ENCODE results near the gene TOMM34. TPM values are rescaled to one million over a fixed set of nuclear protein-coding genes. Genes with fewer than 3 reads are reported as not detected.

Gene TOMM34
- total RNA-seq, 1 experiment from 2014 or later: 35.9 TPM

DNA sequence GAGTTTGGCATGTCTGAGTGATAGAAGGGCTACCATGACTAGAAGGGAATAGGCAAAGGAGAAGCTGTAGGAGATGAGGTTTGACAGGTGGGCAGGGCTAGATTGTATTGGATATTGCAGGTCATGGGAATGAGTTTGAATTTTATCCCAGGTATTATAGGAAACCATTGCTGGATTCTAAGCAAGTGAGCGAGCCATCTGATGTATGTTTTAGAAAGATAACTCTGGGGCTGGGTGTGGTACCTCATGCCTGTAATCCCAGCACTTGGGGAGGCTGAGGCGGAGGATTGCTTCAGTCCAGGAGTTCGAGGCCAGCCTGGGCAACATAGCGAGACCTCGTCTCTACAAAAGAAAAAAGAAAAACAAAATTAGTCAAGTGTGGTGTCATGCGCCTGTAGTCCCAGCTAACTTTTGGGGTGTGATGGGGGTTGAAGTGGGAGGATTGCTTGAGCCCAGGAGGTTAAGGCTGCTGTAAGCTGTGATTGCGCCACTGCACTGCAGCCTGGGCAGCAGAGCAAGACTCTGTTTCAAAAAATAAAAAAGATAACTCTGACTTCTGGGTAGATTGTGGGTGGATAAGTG, 23.0 kb upstream of the TOMM34 start (continued):
- TF ChIP-seq, protein P1, sequence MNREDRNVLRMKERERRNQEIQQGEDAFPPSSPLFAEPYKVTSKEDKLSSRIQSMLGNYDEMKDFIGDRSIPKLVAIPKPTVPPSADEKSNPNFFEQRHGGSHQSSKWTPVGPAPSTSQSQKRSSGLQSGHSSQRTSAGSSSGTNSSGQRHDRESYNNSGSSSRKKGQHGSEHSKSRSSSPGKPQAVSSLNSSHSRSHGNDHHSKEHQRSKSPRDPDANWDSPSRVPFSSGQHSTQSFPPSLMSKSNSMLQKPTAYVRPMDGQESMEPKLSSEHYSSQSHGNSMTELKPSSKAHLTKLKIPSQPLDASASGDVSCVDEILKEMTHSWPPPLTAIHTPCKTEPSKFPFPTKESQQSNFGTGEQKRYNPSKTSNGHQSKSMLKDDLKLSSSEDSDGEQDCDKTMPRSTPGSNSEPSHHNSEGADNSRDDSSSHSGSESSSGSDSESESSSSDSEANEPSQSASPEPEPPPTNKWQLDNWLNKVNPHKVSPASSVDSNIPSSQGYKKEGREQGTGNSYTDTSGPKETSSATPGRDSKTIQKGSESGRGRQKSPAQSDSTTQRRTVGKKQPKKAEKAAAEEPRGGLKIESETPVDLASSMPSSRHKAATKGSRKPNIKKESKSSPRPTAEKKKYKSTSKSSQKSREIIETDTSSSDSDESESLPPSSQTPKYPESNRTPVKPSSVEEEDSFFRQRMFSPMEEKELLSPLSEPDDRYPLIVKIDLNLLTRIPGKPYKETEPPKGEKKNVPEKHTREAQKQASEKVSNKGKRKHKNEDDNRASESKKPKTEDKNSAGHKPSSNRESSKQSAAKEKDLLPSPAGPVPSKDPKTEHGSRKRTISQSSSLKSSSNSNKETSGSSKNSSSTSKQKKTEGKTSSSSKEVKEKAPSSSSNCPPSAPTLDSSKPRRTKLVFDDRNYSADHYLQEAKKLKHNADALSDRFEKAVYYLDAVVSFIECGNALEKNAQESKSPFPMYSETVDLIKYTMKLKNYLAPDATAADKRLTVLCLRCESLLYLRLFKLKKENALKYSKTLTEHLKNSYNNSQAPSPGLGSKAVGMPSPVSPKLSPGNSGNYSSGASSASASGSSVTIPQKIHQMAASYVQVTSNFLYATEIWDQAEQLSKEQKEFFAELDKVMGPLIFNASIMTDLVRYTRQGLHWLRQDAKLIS (CRISPR knock-in tag; IDR thresholded peaks at IDR 0.05; ENCODE audit: borderline replicate concordance): no peak
- no peak for TF ChIP-seq NR3C1 (CRISPR knock-in tag; conservative IDR thresholded peaks at IDR 0.05; ENCODE audit: low read depth)
- TF ChIP-seq FOXK1 (CRISPR knock-in tag; IDR thresholded peaks at IDR 0.05): no peak
- TF ChIP-seq, protein P2, sequence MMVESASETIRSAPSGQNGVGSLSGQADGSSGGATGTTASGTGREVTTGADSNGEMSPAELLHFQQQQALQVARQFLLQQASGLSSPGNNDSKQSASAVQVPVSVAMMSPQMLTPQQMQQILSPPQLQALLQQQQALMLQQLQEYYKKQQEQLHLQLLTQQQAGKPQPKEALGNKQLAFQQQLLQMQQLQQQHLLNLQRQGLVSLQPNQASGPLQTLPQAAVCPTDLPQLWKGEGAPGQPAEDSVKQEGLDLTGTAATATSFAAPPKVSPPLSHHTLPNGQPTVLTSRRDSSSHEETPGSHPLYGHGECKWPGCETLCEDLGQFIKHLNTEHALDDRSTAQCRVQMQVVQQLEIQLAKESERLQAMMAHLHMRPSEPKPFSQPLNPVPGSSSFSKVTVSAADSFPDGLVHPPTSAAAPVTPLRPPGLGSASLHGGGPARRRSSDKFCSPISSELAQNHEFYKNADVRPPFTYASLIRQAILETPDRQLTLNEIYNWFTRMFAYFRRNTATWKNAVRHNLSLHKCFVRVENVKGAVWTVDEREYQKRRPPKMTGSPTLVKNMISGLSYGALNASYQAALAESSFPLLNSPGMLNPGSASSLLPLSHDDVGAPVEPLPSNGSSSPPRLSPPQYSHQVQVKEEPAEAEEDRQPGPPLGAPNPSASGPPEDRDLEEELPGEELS (CRISPR knock-in tag; IDR thresholded peaks at IDR 0.05): no peak
- no peak for TF ChIP-seq ZNF317 (CRISPR knock-in tag; IDR thresholded peaks at IDR 0.05; ENCODE audit: borderline replicate concordance, low read depth)
- TF ChIP-seq, protein P3, sequence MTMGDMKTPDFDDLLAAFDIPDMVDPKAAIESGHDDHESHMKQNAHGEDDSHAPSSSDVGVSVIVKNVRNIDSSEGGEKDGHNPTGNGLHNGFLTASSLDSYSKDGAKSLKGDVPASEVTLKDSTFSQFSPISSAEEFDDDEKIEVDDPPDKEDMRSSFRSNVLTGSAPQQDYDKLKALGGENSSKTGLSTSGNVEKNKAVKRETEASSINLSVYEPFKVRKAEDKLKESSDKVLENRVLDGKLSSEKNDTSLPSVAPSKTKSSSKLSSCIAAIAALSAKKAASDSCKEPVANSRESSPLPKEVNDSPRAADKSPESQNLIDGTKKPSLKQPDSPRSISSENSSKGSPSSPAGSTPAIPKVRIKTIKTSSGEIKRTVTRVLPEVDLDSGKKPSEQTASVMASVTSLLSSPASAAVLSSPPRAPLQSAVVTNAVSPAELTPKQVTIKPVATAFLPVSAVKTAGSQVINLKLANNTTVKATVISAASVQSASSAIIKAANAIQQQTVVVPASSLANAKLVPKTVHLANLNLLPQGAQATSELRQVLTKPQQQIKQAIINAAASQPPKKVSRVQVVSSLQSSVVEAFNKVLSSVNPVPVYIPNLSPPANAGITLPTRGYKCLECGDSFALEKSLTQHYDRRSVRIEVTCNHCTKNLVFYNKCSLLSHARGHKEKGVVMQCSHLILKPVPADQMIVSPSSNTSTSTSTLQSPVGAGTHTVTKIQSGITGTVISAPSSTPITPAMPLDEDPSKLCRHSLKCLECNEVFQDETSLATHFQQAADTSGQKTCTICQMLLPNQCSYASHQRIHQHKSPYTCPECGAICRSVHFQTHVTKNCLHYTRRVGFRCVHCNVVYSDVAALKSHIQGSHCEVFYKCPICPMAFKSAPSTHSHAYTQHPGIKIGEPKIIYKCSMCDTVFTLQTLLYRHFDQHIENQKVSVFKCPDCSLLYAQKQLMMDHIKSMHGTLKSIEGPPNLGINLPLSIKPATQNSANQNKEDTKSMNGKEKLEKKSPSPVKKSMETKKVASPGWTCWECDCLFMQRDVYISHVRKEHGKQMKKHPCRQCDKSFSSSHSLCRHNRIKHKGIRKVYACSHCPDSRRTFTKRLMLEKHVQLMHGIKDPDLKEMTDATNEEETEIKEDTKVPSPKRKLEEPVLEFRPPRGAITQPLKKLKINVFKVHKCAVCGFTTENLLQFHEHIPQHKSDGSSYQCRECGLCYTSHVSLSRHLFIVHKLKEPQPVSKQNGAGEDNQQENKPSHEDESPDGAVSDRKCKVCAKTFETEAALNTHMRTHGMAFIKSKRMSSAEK (CRISPR knock-in tag; IDR thresholded peaks at IDR 0.05; ENCODE audit: borderline replicate concordance): no peak
- TF ChIP-seq, protein P4, sequence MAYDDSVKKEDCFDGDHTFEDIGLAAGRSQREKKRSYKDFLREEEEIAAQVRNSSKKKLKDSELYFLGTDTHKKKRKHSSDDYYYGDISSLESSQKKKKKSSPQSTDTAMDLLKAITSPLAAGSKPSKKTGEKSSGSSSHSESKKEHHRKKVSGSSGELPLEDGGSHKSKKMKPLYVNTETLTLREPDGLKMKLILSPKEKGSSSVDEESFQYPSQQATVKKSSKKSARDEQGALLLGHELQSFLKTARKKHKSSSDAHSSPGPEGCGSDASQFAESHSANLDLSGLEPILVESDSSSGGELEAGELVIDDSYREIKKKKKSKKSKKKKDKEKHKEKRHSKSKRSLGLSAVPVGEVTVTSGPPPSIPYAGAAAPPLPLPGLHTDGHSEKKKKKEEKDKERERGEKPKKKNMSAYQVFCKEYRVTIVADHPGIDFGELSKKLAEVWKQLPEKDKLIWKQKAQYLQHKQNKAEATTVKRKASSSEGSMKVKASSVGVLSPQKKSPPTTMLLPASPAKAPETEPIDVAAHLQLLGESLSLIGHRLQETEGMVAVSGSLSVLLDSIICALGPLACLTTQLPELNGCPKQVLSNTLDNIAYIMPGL (CRISPR knock-in tag; IDR thresholded peaks at IDR 0.05): no peak
- TF ChIP-seq ZNF671 (CRISPR knock-in tag; IDR thresholded peaks at IDR 0.05): no peak
- no peak for TF ChIP-seq TEAD4 (CRISPR knock-in tag; IDR thresholded peaks at IDR 0.05)

DNA sequence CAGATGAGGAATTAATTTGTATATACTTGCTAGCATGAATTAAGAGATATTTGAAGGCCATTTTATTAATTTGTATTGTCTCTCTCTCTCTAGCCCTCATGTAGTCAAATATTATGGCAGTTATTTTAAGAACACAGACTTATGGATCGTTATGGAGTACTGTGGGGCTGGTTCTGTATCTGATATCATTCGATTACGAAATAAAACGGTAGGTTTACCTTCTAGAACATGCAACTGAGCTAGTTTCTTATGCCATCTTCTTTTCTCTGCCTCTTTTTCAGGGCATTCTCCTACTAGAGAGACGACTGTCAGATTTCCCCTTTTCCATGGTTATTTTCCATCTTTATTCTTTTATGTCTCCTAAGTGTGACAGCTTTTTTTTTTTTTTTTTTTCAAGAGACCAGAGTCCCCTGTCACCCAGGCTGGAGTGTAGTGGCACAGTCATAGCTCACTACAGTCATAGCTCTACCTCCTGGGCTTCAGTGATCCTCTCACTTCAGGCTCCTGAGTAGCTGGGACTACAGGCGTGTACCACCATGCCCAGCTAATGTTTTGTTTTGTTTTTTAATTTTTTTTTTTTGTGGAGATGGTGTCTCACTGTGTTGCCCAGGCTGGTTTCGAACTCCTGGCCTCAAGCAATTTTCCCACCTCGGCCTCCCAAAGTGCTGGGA, 21.7 kb upstream of the TOMM34 start:
- ChIA-PET CTCF (no interaction called here), POLR2A (interaction anchor here (0.6 kb wide), 1 partner anchor 32 kb away, joined by 5 read pairs; no protein-coding TSS in a partner anchor)
- no peak for ATAC-seq
- no peak overlapping the region for H3K4me3 Mint-ChIP-seq
- no peak for DNase-seq (ENCODE audit: low spot score)
- H3K9me3 Mint-ChIP-seq: no peaks in the 10 kb centered on the region
- no peak overlapping the region for H3K27ac Mint-ChIP-seq
- H3K27me3 Mint-ChIP-seq (ENCODE audit: low read depth): no peaks in the 10 kb centered on the region
- peaks cover 41% of the 10 kb centered on the region for H3K36me3 Mint-ChIP-seq
- H3K4me1 Mint-ChIP-seq: no peaks in the 10 kb centered on the region
- TF ChIP-seq GABPB1 (CRISPR knock-in tag; IDR thresholded peaks at IDR 0.05): no peak
- no peak for TF ChIP-seq ZNF416 (CRISPR knock-in tag; IDR thresholded peaks at IDR 0.05)
- TF ChIP-seq NR3C1 (CRISPR knock-in tag; conservative IDR thresholded peaks at IDR 0.05; ENCODE audit: low read depth): no peak
- no peak for TF ChIP-seq ZNF263 (CRISPR knock-in tag; IDR thresholded peaks at IDR 0.05; ENCODE audit: low read depth)
- TF ChIP-seq, protein P5, sequence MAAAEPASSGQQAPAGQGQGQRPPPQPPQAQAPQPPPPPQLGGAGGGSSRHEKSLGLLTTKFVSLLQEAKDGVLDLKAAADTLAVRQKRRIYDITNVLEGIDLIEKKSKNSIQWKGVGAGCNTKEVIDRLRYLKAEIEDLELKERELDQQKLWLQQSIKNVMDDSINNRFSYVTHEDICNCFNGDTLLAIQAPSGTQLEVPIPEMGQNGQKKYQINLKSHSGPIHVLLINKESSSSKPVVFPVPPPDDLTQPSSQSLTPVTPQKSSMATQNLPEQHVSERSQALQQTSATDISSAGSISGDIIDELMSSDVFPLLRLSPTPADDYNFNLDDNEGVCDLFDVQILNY (CRISPR knock-in tag; IDR thresholded peaks at IDR 0.05): no peak
- TF ChIP-seq CREB1 (CRISPR knock-in tag; IDR thresholded peaks at IDR 0.05): no peak
- no peak for TF ChIP-seq ZBTB21 (CRISPR knock-in tag; IDR thresholded peaks at IDR 0.05; ENCODE audit: borderline replicate concordance)
- TF ChIP-seq SP1 (CRISPR knock-in tag; conservative IDR thresholded peaks at IDR 0.05): no peak
- TF ChIP-seq, protein P6, sequence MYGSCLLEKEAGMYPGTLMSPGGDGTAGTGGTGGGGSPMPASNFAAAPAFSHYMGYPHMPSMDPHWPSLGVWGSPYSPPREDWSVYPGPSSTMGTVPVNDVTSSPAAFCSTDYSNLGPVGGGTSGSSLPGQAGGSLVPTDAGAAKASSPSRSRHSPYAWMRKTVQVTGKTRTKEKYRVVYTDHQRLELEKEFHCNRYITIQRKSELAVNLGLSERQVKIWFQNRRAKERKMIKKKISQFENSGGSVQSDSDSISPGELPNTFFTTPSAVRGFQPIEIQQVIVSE (CRISPR knock-in tag; IDR thresholded peaks at IDR 0.05; ENCODE audit: borderline replicate concordance): no peak
